DOHH2 (cell line): ENCODE measurements around the gene PRPF4.

Experiments
- EZH2phosphoT487 ChIP-seq: fragments of 200-600 bp; sonication (generic); IDR thresholded peaks from 2 replicates; pipeline ENCODE4 v1.6.1; 2017; ENCODE audit warnings: borderline replicate concordance, mild to moderate bottlenecking, antibody characterized with exemption, low read length, moderate library complexity, mixed read lengths
- TF ChIP-seq, protein P1 (sequence below): fragments of 200-600 bp; sonication (generic); IDR thresholded peaks from one replicate; pipeline ENCODE4 v1.5.1; 2014; ENCODE audit warnings: antibody characterized with exemption, mild to moderate bottlenecking, low read depth, low read length; ENCODE audit not compliant: poor library complexity, severe bottlenecking

DNA sequence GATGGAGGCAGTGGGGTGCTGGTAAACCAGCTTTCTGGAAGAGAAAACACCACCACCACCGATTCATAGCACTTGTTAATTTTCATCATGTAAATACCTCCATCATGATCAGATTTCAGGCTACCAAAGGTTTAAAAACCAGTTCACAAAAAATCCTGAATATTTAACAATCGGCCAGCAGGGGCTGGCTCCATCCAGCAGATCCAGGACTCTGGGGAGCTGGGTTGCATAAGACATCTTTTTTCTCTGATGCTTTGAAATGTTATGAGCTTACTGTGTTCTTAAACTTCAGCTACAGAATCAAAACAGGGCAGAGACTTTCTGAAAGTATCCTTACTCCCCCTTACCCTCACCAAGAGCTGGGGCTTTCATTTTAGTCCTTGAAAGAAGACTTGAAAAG lies 42.3 kb downstream of the PRPF4 start:
- TF ChIP-seq, protein P1, sequence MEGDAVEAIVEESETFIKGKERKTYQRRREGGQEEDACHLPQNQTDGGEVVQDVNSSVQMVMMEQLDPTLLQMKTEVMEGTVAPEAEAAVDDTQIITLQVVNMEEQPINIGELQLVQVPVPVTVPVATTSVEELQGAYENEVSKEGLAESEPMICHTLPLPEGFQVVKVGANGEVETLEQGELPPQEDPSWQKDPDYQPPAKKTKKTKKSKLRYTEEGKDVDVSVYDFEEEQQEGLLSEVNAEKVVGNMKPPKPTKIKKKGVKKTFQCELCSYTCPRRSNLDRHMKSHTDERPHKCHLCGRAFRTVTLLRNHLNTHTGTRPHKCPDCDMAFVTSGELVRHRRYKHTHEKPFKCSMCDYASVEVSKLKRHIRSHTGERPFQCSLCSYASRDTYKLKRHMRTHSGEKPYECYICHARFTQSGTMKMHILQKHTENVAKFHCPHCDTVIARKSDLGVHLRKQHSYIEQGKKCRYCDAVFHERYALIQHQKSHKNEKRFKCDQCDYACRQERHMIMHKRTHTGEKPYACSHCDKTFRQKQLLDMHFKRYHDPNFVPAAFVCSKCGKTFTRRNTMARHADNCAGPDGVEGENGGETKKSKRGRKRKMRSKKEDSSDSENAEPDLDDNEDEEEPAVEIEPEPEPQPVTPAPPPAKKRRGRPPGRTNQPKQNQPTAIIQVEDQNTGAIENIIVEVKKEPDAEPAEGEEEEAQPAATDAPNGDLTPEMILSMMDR, result no peak
- TF ChIP-seq EZH2phosphoT487, result no peak
